Astrocyte of the hippocampus (primary cell): ENCODE measurements around the gene DLK2.
"Not testable (repeated sequence)": the region's sequence is repeated elsewhere in the genome, so short reads cannot be mapped to it uniquely, and the experiment has no call there.

Source experiments
- DNase-seq: peaks from one replicate; pipeline ENCODE4 v3.0.0; 2011; ENCODE audit warnings: low read depth, low spot score

DLK2 gene

DNA sequence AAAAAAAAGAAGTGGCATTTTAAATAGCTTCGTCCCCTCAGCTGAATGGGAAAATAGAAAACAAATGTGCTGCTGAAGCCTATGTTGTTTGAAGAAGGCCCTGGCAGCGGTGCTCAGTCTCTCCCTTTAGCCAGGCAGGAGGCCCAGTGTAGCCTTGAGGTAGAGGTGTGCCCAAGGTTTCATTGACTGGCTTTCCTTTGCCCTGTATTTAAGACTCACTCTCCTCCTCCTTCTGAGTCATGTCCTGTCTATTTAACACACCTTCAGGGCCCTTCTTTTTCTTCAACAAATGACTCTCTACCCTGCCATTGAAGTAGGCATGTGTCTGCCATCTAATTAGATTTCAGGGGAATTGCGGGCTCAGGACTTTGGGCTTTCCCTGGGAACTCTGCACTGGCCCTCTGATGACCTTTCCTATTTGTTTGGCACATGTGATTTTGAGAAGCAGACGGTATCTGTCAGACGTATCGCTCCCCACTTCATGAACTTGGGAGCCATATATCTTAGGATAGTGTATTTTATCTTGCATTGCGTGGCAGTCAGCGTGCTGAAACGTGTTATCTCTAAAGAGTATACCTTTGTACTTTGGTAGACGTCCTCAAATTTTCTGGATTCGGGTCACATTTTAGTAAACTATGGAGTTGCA lies 26.4 kb upstream of the DLK2 start:
- no peak for DNase-seq

- DNase-seq, result no peak
Observed at GRCh38 chr6:43481075-43481474, 25.7 kb upstream of the DLK2 start.

- DNase-seq, result no peak
Observed at GRCh38 chr6:43478008-43478372, 22.6 kb upstream of the DLK2 start.

DNA sequence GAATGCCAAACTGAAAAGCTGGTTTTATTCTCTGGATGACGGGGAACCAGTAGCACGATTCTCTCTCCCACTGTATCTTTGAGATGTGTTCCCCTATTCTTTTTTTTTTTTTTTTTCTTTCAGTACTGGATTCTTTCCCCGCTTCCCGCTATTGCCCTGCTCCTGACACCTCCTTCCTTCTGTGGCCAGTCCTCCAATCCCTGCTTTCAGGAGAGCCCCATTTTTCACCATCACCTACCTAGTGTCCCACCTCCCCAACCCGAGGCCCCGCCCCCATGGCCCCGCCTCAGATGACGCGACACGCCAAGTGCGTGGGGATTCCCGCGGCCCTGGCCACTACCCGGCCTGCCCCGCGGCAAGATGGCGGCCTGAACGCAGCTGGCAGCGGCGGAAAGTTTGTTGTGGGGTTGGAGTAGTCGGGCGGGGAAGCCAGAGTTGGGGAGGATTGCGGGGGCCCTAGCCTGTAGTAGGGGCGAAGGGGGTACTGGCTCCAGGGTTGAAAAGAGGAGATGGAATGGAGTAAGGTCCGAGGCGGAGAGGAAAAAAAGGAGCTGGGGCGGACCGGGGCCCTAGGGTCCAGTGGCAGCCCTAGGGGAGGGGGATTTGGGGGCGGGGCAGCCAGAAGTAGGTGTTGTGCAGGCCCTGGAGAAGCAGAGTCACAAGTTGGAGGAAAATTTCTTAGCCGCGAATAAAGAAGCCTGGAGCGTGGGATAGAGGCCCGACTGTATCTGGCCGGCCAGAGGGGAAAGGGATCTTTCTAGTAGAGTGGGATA lies 22.1 kb upstream of the DLK2 start, which contains the start of gene TJAP1:
Gene TJAP1, plus strand, starts transcription at position 336 of the 773 bp plus-strand sequence. CDS start 21,432 bp downstream, outside the sequence.
- DNase-seq, result peak; percentile 97

- no peak for DNase-seq
Observed at GRCh38 chr6:43476746-43477145, 21.4 kb upstream of the DLK2 start.

GRCh38 chr6:43475516-43475915 lies 20.2 kb upstream of the DLK2 start:
- no peak for DNase-seq

DNA sequence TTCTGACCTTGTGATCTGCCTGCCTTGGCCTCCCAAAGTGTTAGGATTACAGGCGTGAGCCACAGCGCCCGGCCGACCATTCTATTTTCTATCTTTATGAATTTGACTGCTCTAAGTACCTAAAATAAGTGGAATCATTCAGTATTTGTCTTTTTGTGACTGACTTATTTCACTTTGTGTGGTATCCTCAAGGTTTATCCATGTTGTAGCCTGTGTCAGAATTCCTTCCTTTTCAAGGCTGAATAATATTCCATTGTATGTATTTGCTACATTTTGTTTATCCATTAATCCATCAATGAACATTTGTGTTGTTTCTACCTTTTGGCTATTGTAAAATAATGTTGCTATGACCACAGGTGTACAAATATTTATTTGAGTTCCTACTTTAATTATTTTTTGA lies 17.2 kb upstream of the DLK2 start:
- DNase-seq, result no peak

GRCh38 chr6:43471399-43471798 lies 16.1 kb upstream of the DLK2 start:
- DNase-seq, result no peak

DNA sequence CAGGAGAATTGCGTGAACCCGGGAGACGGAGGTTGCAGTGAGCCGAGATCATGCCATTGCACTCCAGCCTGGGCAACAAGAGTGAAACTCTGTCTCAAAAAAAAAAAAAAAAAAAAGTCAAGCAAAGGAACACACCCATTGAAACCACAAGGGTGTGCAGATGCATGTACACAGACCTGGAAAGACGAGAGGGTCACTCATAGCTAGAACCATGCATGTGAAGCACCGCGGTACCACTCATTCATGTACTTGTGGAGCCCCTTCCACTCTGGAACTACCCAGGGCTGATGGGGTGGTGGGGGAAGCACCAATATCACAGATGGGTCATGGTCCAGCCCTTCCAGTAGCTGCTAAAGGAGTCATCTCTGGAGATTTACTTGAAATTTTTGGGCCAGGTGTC lies 14.6 kb upstream of the DLK2 start:
- DNase-seq, result no peak

GRCh38 chr6:43468748-43469681 lies 13.7 kb upstream of the DLK2 start:
- DNase-seq, result peak; percentile 25

GRCh38 chr6:43468240-43468639 lies 12.9 kb upstream of the DLK2 start:
- DNase-seq, result no peak

- DNase-seq, result no peak
Observed at GRCh38 chr6:43467752-43468151, 12.4 kb upstream of the DLK2 start.

DNA sequence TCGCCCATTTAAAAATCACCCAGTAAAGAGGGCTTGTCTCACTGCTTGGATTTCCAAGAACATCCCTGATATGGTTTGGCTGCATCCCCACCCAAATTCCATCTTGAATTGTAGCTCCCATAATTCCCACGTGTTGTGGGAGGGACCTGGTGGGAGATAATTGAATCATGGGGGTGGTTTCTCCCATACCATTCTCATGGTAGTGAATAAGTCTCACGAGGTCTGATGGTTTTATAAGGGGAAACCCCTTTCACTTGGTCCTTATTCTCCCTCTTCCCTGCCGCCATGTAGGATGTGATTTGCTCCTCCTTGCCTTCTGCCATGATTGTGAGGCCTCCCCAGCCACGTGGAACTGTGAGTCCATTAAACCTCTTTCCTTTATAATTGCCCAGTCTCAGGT lies 11.9 kb upstream of the DLK2 start:
- not testable (repeated sequence) for DNase-seq

DNA sequence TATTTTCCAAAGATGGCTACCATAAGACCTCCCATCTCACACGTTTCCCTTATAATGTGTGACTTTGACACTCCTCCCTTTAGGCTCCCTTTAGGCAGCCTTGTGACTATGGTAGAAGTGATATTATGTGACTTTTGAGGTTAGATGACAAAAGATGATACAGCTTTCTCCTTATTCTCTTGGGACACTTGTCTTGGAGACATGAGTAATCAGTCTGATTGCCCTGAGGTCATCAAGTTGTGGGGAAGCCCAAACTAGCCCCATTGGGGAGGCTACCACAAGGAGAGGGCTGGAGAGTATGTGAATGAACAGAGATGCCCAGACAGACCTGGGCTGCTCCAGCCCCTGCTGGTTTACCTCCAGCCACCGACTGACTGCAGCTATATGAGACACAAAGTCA lies 10.6 kb upstream of the DLK2 start:
- no peak for DNase-seq

DNA sequence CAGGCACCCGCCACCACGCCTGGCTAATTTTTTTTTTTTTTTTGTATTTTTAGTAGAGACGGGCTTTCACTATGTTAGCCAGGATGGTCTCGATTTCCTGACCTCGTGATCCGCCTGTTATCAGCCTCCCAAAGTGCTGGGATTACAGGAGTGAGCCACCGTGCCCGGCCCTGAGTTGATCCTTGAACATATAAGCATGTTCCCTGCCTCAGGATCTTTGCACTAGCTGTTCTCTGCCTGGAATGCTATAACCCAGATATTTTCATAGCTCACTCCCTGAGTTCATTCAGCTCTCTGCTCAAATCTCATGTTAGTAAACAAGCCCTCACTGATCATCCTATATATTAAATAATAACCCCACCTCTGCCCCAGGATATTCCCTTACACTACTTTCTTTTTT lies 9.0 kb upstream of the DLK2 start:
- no peak for DNase-seq

DNA sequence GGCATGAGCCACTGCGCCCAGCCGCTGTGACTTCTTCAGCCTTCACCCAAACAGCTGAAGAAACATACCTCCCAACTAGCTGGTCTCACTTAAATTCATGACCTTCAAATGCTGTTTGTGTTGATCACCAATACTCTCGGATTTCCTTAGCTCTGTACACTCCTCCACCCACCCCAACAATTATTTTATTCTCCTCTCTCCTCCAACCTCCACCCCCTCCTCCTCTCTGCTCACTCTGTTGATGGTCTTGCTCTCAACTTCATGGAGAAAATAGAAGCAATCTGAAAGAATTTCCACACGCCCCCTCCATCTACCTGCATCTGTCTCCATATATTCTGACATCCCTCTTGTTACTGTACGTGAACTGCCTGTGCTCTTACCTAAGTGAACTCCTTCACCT lies 6.6 kb upstream of the DLK2 start:
- DNase-seq, result no peak

DNA sequence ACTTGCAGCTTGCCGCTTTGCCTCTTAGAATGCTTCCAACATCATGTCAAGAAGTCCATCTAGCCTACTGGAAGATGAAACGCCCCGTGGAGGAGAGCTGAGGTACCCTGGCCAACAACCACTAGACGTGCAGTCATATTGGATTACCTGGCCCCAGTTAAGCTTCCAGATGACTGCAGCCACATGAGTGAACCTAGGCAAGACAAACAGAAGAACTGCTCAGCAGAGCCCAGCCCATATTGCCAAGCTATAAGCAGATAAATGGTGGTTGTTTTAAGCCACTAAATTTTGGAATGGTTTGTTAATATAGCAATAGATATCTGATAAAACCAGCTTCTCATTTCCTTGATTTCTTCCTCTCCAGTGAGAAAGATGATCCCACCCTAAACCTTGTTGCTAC lies 4.7 kb upstream of the DLK2 start:
- no peak for DNase-seq

GRCh38 chr6:43459535-43459934 lies 4.2 kb upstream of the DLK2 start:
- DNase-seq, result no peak

DNA sequence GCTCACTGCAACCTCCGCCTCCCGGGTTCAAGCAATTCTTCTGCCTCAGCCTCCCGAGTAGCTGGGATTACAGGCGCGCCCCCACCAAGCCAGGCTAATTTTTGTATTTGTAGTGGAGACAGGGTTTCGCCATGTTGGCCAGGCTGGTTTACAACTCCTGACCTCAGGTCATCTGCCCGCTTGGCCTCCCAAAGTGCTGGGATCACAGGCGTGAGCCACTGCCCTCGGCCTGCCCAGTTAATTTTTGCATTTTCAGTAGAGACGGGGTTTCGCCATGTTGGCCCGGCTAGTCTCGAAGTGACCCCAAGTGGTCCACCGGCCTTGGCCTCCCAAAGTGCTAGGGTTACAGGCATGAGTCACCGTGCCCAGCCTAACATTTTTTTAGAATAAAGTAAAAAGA lies 2.8 kb upstream of the DLK2 start:
- not testable (repeated sequence) for DNase-seq

DNA sequence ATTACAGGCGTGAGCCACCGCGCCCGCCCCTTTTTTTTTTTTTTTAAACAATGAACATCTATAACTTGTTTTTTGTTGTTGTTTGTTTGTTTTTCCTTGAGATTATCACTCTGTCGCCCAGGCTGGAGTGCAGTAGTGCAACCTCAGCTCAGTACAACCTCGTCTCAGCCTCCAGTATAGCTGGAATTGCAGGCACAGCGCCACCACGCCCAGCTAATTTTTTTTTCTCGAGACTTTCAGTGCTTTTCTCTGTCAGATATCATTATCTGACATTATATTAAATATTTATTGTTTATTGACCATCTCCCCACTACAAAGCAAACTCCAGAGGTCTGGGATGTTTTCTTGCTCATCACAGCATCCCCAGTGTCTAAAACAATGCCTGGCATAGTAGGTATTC lies 2.3 kb upstream of the DLK2 start:
- DNase-seq, result no peak

DNA sequence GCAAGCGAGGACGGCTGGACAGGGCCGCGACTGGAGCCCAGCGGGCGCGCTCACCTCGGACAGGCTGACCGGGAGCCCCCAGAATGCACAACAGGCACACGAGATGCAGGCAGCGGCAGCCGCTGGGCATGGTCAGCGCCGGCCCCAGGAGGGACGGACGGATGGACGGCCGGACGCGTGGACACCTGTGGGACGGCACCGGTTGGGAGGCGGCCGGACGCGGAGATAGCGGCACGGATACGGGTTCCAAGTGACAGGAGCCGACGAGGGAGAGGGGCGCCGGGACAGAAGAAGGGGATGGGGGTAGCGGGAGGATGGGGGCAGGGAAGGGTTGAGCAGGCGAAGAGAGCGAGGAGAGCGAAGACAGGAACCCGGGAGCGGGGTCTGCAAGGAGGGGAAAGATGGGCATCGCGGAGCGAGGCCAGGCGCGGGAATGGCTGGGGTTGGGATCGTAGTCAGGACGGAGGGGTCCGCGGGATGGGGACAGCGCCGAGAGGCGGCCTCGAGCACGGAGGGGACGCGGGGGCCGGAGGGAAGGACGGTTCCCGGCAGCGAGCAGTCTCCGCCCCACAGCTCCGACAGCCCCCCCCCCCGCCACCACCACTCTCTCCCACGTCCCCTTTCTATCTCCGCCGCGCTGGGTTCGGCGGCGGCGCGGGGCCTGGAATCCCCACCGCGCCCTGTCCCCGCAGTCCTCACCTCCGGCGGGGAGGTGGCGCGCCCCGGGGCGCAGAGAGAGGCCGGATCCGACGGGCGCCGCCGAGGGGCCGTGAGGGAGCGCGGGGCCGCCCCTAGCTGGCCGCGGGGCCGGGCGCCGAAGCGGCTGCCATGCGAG lies 435 bp downstream of the DLK2 start:
- DNase-seq, result peak; percentile 92
